ENCODE results near the gene HSPB2.

- peak; percentile 20 for TF ChIP-seq POLR2A (IDR thresholded peaks at IDR 0.05)
- TF ChIP-seq CTCF (IDR thresholded peaks at IDR 0.05), result peak in 2 of 4 experiments; percentile 45 to 49
- TF ChIP-seq POLR2AphosphoS5 (IDR thresholded peaks at IDR 0.05), result peak; percentile 89
Measured at GRCh38 chr11:111870886-111871692, 41.4 kb upstream of the HSPB2 start, which contains the start of gene ALG9.
